ENCODE measurements around the gene SEMA3G.
A peak's percentile ranks its signal among the peaks of the same experiment; 100 is the strongest.

The SEMA3G gene

GRCh38 chr3:52472239-52473000, 27.5 kb upstream of the SEMA3G start:
- in situ Hi-C loops (cut with HindIII; ENCODE audit: low pct_ligation_motif_present, low sequenced_read_pairs) = no loop called here

GRCh38 chr3:52471371-52472238, 26.7 kb upstream of the SEMA3G start:
- Histone ChIP-seq H3K4me3 (ENCODE audit: low read depth, low read length) (no peak overlapping the region), H3K36me3 (replicated peaks) (peaks cover 45% of the 10 kb centered on the region), H3K27ac (no peak overlapping the region), H3K27me3 (replicated peaks) (no peaks in the 10 kb centered on the region)
- peak; percentile 52 for DNase-seq
- TF ChIP-seq CTCF (IDR thresholded peaks at IDR 0.05; ENCODE audit: low read depth, low read length, missing control alignments) = peak; percentile 88
- in situ Hi-C loops (cut with HindIII; ENCODE audit: low pct_ligation_motif_present, low sequenced_read_pairs) = no loop called here

More at GRCh38 chr3:52472239-52473000, 27.5 kb upstream of the SEMA3G start:
- H3K27ac ChIP-seq = no peak overlapping the region
- no peaks in the 10 kb centered on the region for H3K27me3 ChIP-seq (replicated peaks)
- no peak overlapping the region for H3K4me3 ChIP-seq (ENCODE audit: low read depth, low read length)
- peaks cover 53% of the 10 kb centered on the region for H3K36me3 ChIP-seq (replicated peaks)
- no peak for DNase-seq
- TF ChIP-seq CTCF (IDR thresholded peaks at IDR 0.05; ENCODE audit: low read depth, low read length, missing control alignments) = no peak

GRCh38 chr3:52470920-52471319, 26.0 kb upstream of the SEMA3G start:
- H3K27ac ChIP-seq = no peak overlapping the region
- no peak for DNase-seq
- H3K36me3 ChIP-seq (replicated peaks) = peaks cover 38% of the 10 kb centered on the region
- in situ Hi-C loops (cut with HindIII; ENCODE audit: low pct_ligation_motif_present, low sequenced_read_pairs) = no loop called here
- no peaks in the 10 kb centered on the region for H3K27me3 ChIP-seq (replicated peaks)
- TF ChIP-seq CTCF (IDR thresholded peaks at IDR 0.05; ENCODE audit: low read depth, low read length, missing control alignments) = no peak
- H3K4me3 ChIP-seq (ENCODE audit: low read depth, low read length) = no peak overlapping the region

GRCh38 chr3:52469001-52469400, 24.1 kb upstream of the SEMA3G start:
- Histone ChIP-seq H3K36me3 (replicated peaks) (peaks cover 34% of the 10 kb centered on the region), H3K4me3 (ENCODE audit: low read depth, low read length) (no peak overlapping the region), H3K27me3 (replicated peaks) (no peaks in the 10 kb centered on the region), H3K27ac (no peak overlapping the region)
- TF ChIP-seq CTCF (IDR thresholded peaks at IDR 0.05; ENCODE audit: low read depth, low read length, missing control alignments) = no peak
- DNase-seq = no peak
- in situ Hi-C loops (cut with HindIII; ENCODE audit: low pct_ligation_motif_present, low sequenced_read_pairs) = no loop called here

GRCh38 chr3:52468336-52468735, 23.4 kb upstream of the SEMA3G start:
- Histone ChIP-seq H3K36me3 (replicated peaks) (peaks cover 27% of the 10 kb centered on the region), H3K27me3 (replicated peaks) (no peaks in the 10 kb centered on the region), H3K4me3 (ENCODE audit: low read depth, low read length) (no peak overlapping the region), H3K27ac (no peak overlapping the region)
- no peak for DNase-seq
- no peak for TF ChIP-seq CTCF (IDR thresholded peaks at IDR 0.05; ENCODE audit: low read depth, low read length, missing control alignments)
- in situ Hi-C loops (cut with HindIII; ENCODE audit: low pct_ligation_motif_present, low sequenced_read_pairs) = no loop called here

All from brain microvascular endothelial cell (primary cell).